Activated T-cell treated with anti-CD3 and anti-CD28 coated beads for 24 hours (primary cell): ENCODE results near the gene RABGAP1.
A peak's percentile ranks its signal among the peaks of the same experiment; 100 is the strongest.
"Not testable (repeated sequence)": the region's sequence is repeated elsewhere in the genome, so short reads cannot be mapped to it uniquely, and the experiment has no call there.

ENCODE experiments used
- DNase-seq: peaks from one replicate; pipeline ENCODE4 v3.0.0-alpha.2; 2020; ENCODE audit warnings: low read depth

Gene RABGAP1

GRCh38 chr9:122940749-122941581 lies at the start of gene RABGAP1:
RABGAP1 (plus strand) TSS chr9:122941020; CDS start chr9:122957060, 16,040 bp downstream.
- DNase-seq = peak; percentile 98

DNA sequence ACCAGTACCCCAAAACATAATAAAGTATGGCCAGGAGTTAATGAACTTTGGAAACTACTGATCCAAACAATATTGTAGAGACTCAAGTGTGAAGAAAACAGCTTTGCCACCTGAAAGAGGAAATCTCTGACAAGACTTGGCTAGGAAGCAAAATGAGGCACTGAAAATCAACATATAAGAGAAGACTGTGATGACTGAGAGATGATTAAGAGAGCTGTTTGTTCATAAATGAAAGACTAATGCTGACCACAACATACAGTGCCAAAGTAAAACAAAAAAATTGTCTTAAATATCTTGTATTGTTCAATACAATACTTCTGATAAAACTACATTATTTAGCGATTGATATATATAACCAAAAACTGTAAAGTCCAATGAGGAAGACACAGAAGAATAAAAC lies 42.9 kb upstream of the RABGAP1 start:
- no peak for DNase-seq

DNA sequence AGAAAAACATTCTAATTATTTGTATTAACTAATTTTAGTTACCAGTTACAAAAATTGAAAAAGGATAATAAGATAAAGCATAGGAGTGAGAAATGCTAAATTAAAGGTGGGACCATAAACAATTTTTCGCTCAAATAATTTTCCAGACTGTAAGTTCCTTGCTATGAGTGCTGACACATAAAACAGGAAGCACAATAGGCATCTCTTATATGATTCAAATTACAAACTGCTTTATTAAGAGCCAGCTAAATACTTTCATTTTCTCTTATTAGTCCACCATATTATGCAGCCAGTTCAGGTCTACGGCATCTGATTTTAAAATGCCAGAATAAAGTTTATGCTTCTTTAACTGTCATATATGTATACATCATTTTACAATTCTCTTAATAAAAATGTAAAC lies 40.0 kb upstream of the RABGAP1 start:
- DNase-seq = no peak

DNA sequence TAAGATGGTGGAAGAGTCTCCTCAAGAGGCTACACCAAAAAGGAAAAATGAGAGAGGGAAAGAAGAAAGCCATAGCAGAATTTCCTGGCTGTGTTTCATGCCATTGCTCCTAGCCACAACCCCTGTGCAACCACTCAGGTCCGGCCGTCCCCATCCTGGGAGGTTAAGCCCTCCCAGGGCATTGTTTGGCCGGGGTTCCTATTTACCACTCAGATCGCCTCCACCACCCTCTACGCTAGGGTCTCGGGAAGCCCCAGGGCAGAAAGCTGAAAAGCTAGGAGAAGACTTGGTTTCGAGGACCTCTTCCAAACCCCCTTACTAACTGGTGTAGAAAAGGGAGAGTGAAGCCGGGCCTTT lies 36.4 kb upstream of the RABGAP1 start:
- DNase-seq = peak; percentile 7

GRCh38 chr9:122904823-122905710 lies 35.8 kb upstream of the RABGAP1 start, which contains the start of gene RC3H2:
RC3H2 (minus strand) TSS chr9:122905359; CDS start chr9:122897509, 7,850 bp downstream.
- peak; percentile 94 for DNase-seq

- not testable (repeated sequence) for DNase-seq
Measured at GRCh38 chr9:122906122-122906521, 34.7 kb upstream of the RABGAP1 start.

GRCh38 chr9:122912671-122912963 lies 28.2 kb upstream of the RABGAP1 start:
- no peak for DNase-seq

- peak; percentile 60 for DNase-seq
Measured at GRCh38 chr9:122912964-122913673, 27.7 kb upstream of the RABGAP1 start, which contains the start of gene ZBTB6. ZBTB6 (minus strand) TSS chr9:122913323; CDS start chr9:122912072, 1,251 bp downstream.

DNA sequence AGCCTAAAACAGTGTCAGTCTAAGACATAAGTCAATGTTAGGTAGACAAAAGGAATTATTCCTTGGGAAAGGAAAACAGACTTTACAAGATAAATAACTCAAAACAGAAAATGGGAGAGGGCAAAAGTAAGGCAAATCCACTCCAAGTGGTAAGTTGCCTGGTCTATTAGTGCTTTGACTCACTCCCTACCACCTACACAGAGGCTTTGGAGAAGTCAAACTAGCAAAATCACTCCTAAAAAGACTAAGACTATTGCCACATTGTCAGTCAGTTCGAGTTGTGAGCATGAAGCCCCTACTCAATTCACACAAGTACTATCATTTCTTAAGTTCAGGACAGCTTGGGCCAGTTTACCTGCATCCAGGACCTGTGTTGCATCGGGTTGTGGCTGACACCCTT lies 22.5 kb upstream of the RABGAP1 start:
- no peak for DNase-seq

DNA sequence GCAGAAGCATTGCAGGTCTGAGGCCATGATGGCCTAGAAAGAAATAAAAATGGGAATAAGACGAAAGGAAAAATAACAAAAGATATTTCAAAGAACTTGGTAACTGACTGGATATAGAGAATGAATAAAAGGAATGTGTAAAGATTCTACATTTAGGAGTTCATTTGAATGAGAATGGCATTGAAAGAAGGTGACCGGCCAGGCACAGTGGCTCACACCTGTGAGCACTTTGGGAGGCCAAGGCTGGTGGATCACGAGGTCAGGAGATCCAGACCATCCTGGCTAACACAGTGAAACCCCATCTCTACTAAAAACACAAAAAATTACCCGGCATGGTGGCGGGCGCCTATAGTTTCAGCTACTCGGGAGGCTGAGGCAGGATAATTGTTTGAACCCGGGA lies 18.1 kb upstream of the RABGAP1 start:
- DNase-seq = no peak

DNA sequence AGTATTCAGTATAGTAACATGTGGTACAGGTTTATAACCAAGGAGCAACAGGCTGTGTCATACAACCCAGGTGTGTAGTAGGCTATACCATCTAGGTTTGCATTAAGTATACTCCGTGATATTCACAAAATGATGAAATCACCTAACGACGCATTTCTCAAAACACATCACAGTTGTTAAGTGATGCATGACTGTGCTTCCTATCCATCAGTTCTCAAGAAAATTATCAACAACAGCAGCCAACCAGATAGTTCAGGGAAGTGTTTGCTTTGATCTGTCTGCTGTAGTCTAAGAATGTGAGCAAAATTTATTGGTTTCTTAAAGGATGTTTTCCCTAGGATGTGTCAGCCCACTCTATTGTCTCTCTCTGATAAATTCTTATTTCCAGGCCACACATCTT lies 16.9 kb upstream of the RABGAP1 start:
- no peak for DNase-seq

- no peak for DNase-seq
Measured at GRCh38 chr9:122929796-122930354, 10.9 kb upstream of the RABGAP1 start.

- no peak for DNase-seq
Measured at GRCh38 chr9:122930541-122931225, 10.1 kb upstream of the RABGAP1 start.

DNA sequence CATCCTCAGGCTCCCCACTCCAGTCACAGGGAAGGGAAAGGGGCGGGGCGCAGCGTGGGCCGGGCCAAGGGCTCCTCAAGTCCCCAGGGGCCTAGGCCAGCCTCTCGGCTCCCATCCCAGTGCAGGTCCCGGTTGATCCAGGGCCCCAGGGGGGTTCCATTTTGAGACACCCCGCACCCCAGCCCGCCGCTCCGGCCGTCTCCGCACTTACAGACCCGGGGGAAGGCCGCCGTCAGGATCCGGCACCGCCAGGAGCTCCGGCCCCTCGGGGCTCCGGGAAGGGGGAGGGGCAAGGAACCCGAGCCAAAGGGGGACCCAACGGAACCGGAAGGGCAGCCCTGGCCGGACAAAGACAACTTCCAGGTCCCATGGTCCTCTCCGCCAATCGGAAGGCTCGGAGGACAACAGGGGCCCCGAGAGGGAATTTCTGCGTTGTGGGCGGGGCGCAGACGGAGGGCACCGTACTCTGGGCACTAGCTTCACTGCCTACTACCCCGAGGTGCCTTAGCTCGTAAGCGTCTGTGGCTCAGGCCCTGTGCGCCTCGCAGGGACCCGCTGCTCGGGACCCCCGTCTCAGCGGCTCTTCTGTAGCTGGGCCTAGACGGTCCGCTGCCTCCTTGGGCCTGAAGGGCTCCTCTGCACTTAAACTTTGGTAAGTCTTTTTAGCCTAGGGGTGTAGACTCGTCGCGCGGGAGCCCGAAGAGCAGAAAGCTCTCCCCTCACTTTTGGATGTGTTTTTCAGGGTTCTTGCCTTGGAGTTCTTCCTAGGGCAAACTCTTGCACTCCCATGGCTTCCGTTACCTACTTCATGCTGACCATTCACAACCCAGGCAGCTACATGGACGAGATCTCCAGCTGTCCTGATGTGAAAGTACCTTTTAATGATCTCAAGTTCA lies 9.3 kb upstream of the RABGAP1 start, which contains the start of gene ZBTB26:
Gene ZBTB26 (minus strand): TSS at position 287 of the 896 bp plus-strand sequence. CDS start 11,578 bp downstream, outside the sequence.
- DNase-seq = peak; percentile 87

DNA sequence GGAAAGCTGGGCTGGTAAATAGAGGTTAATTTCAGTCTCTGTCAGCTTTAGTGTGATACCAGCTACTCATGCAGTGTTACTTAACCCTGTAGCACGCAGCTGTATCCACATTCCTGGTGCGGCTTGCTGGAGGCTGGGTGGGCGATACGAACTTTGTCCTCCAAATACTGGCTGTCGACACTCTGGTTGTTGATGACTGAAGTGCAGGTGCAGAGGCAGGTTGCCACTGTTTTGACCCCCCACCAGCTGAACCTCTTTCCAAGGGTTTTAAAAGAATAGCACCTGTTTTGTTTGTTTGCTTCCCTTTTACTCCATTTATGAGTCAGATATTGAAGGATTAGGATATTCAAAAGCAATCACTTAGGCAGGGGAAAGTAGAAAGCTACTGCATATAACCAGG lies 4.4 kb upstream of the RABGAP1 start:
- no peak for DNase-seq

DNA sequence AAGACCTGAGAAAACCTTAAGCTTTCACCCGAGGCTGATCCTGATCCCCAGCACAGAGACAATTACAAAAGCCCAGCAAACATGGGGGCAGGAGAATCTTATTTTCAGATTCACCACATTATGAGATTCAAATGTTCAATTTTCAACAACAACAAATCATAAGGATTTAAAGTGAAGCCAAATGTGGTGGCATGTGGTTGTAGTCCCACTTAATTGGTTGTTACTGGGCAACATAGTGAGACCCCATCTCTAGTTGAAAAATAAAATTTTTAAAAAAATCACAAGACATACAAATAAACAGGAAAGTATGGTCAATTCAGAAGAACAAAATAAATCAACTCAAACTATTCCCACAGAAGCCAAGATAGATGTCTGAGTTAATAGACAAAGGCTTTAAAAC lies 3.9 kb upstream of the RABGAP1 start:
- DNase-seq = no peak

DNA sequence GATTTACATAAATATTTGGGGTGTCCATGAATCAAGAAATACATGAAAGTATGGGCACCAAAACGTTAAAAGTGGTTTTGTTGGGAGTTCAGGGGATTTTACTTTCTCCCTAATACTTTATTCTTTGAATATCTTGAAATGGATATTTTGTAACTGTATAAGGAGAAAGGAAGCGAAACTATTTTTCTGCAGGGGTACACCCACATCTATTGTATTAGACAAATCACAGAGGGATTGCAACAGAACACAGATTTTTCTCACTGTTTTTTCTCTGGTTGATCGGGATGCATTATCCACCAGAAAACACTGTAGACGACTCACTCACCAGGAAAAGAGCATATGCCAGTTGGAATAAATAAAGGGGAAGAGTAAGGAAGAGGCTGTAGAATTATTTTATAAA lies 1.2 kb upstream of the RABGAP1 start:
- DNase-seq = no peak

DNA sequence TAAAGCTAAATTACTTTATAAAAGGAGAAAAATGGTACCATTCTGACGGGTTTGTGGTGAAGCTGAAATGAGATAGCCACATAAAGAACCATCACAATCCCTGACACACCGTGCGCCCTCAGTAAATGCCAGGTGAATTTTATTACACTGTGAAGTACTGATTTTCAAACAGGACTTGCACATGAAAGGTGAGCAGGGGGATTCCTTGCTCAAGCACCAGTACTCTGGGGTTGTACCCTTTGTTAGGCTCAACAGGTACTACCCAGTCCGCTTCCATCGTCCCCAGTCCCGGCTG lies 419 bp upstream of the RABGAP1 start:
- DNase-seq = no peak

GRCh38 chr9:122941582-122942234 lies 888 bp downstream of the RABGAP1 start:
- DNase-seq = no peak
